GM18505 (cell line): ENCODE measurements around the gene KRT3.

Source experiments
- ATAC-seq: cut with Tn5 transposase; IDR thresholded peaks from one replicate; pipeline ENCODE4 v1.9.1; 2021; ENCODE audit not compliant: unreplicated experiment
- POLR2A ChIP-seq: IDR thresholded peaks from 4 replicates; pipeline ENCODE4 v1.6.1; 2011; ENCODE audit warnings: borderline replicate concordance; ENCODE audit not compliant: insufficient read depth, insufficient read length; ENCODE audit errors: extremely low read depth

The KRT3 gene

DNA sequence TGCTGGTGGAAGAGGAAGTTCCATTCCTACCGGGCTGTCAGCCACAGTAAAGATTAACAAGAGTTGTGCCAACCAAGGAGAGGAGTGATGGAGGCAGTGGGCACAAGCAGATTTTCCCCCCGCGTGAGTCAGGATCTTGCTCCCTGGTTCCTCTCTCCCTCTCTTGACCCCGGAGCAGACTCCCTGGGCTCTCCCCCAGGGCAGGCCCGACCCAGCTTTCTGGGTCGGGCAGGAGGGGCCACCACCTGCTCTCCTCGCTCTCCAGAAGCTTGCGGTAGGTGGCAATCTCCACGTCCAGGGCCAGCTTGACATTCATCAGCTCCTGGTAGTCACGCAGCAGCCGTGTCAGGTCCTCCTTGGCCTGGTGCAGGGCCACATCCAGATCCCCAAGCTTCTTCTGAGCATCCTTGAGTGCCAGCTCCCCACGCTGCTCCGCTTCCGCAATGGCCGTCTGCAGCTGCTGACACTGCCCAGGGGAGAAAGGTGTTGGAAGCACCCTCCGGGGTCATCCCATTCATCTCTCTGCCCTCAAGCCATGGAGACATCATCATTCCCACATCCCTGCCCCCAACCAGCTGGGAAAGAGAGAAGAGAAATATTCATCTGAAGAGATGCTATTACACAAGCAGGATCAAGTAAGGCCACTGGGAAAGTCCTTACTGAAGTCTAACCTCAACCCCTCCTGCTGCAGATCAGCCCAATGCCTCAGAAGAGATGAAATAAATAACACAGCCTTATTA is 27.0 kb upstream of the KRT3 start:
- ATAC-seq: no peak
- no peak for TF ChIP-seq POLR2A

GRCh38 chr12:52821826-52822660 is 26.1 kb upstream of the KRT3 start:
- ATAC-seq: no peak
- no peak for TF ChIP-seq POLR2A

DNA sequence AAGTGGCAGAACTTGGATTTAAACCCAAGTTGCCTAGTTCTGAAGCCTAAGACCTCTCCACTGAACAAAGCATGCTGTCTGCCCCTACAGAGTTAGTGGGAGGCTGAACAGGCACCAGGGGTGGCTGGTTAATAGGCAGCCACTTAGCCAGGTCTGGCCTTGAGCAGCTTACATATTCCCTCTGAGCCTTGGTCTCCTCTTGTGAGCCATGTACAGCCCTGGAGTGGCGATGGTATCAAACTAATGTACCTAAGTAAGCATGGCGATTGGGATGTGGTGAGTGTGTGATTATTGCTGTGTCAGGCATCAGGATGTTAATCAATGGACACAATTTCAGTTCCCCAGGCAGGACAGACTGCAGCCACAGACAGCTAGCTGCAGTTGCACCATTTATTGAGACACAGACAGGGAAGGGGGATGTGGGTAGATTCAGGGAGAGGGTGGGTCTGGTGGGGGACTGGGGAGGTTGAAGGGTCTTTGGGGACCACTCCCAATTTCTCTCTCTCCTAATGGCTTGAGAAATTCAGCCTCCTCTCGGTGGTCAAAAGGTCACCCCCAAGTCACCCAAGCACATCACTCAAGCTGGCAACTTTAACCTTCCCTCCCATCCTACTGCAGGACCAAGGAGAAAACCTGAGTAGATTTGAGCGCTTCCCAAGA is 25.3 kb upstream of the KRT3 start:
- no peak for TF ChIP-seq POLR2A
- no peak for ATAC-seq

GRCh38 chr12:52820521-52820920 is 24.6 kb upstream of the KRT3 start:
- ATAC-seq: no peak
- no peak for TF ChIP-seq POLR2A

DNA sequence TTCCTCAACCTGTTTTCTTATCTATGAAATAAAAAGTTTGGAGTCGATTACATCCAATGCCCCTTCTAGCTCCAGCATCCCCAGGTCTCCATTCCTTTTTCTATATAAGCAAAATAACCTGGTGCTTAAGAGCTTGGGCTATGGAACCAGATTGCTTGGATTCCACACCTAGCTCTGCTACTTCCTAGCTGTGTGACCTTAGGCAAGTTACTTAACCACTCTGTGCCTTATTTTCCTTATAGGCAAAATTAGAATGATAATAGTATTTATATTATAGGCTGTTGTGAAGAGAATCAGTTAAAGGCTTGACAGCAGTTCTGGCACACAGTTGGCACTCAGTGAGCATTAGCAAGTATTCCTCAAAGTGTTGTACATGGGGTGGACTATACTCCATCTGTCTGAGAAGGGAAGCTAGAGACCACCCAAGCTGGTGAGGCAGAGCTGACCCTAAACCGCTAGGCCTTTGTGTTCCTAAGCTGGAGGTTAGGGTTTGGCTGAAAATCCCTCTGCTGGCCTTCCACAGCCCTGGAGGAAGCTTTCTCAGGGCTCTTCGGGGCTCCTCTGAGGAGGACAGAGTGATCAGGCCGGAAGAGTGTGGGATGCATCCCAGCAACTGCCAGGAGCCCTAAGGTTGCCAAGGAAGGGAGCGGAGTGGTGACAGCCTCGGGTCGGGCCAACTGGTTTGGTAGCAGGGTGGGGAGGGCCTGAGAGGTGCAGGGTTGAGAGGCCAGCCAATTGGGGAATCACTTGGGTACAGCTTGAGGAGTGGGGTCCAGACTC is 24.0 kb upstream of the KRT3 start:
- no peak for ATAC-seq
- TF ChIP-seq POLR2A: no peak

- ATAC-seq: no peak
- TF ChIP-seq POLR2A: no peak
These were observed 23.0 kb upstream of the KRT3 start for GRCh38 chr12:52818887-52819420.

- no peak for ATAC-seq
- TF ChIP-seq POLR2A: no peak
These were observed 22.5 kb upstream of the KRT3 start for GRCh38 chr12:52818388-52818787.

GRCh38 chr12:52817699-52818238 is 21.9 kb upstream of the KRT3 start:
- no peak for ATAC-seq
- no peak for TF ChIP-seq POLR2A

DNA sequence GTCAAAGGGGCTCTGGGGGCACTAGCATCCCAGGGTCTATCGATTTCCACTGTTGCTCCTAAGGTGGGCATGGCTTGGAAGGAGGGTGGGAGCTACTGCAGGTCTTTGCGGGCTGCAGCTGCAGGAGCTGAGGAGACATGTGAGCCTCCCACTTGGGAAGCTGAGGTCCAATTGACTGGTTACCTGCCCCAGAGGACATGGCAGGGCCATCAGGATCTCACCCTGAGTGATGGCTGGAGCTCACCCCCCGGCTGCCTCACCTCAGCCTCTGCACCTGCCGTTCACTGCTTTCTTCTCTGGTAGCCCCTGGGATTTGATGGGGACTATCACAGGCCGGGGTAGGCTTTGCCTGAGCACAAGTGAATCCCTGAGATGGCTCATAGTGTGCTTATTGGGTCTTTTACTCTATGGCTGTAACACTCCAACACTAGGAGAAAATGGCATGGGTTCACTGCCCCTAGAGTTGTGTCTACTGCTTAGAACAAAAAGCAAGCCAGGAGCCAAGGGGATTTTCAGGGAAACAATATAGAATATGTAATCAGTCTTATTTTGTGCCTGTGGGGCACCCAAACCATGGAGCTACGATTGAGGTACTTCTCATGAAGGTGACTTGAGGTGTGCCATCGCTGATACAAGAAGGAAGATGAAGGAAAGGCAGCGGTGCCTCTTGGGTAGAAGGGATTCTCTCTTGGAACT is 21.2 kb upstream of the KRT3 start:
- TF ChIP-seq POLR2A: no peak
- no peak for ATAC-seq

GRCh38 chr12:52815676-52816588 is 20.0 kb upstream of the KRT3 start:
- TF ChIP-seq POLR2A: no peak
- no peak for ATAC-seq

DNA sequence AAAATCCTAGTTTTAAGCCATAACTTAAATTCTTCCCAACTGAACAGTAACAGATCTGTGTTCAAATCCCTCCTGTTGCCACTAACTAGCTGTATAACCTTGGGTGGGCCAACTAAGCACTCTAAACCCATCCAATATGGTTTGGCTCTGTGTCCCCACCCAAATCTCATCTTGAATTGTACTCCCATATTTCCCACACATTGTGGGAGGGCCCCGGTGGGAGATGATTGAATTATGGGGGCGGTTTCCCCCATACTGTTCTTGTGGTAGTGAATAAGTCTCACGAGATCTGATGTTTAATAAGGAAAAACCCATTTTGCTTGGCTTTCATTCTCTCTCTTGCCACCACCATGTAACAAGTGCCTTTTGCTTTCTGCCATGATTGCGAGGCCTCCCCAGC is 19.2 kb upstream of the KRT3 start:
- TF ChIP-seq POLR2A: no peak
- ATAC-seq: no peak
